ENCODE results near the gene CFAP74. TPM values are rescaled to one million over a fixed set of nuclear protein-coding genes. Genes with fewer than 3 reads are reported as not detected.

Gene CFAP74
- total and polyA plus RNA-seq, 2 of the 4 experiments (the other 2 are of a cell fraction), result not detected

- Histone ChIP-seq H4K91ac (ENCODE audit: insufficient read depth, low read depth, low read length) (no peak overlapping the region), H3K4me1 (ENCODE audit: control insufficient read depth, insufficient read depth, low read length) (peaks cover 8% of the 10 kb centered on the region), H3K27ac (ENCODE audit: insufficient read depth, low read length) (no peak overlapping the region), H2AK9ac (replicated peaks; ENCODE audit: low read depth, low read length, poor library complexity) (no peak overlapping the region), H2BK120ac (ENCODE audit: low read depth, low read length) (no peak overlapping the region), H4K20me1 (ENCODE audit: insufficient read depth, low read length) (peaks cover 6% of the 10 kb centered on the region), H4K5ac (ENCODE audit: low read depth, low read length) (no peak overlapping the region), H3K79me1 (ENCODE audit: low read depth in 1 of 2, low read length in 2 of 2) (peaks cover 13 to 14% of the 10 kb centered on the region in 2 experiments), H2BK20ac (ENCODE audit: low read depth, low read length) (no peak overlapping the region), H3K9ac (ENCODE audit: low read depth, low read length) (no peak overlapping the region), H3K14ac (replicated peaks; ENCODE audit: low read depth, low read length) (no peak overlapping the region), H3K18ac (ENCODE audit: low read depth, low read length) (no peak overlapping the region), H4K8ac (ENCODE audit: low read depth in 2 of 2, low read length in 2 of 2) (no peak overlapping the region), H3K23ac (ENCODE audit: low read depth, low read length) (no peak overlapping the region), H3K4me3 (ENCODE audit: insufficient read depth, low read depth, low read length) (no peak overlapping the region), H3K27me3 (ENCODE audit: control insufficient read depth, insufficient read depth, low read length) (peaks cover 2% of the 10 kb centered on the region; the same call in 1 of the 2 replicates), H2AK5ac (ENCODE audit: low read depth, low read length) (0 out of 2 replicates have a peak overlapping the region, but pooled peaks have one; percentile 16), H2BK15ac (ENCODE audit: low read depth, low read length) (no peak overlapping the region), H2AFZ (replicated peaks; ENCODE audit: low read length, poor library complexity) (peak overlapping the region; percentile 26), H3K9me3 (ENCODE audit: control insufficient read depth, insufficient read depth, low read length) (no peaks in the 10 kb centered on the region), H3K36me3 (ENCODE audit: control insufficient read depth, insufficient read depth, low read length) (no peaks in the 10 kb centered on the region), H3K4ac (ENCODE audit: low read depth, low read length) (no peak overlapping the region), H3K9me1 (ENCODE audit: insufficient read depth, low read length) (peaks cover 2% of the 10 kb centered on the region), H2BK5ac (ENCODE audit: low read depth, low read length, poor library complexity, severe bottlenecking) (no peak overlapping the region), H3K4me2 (ENCODE audit: low read depth, low read length) (no peak overlapping the region), H3K56ac (ENCODE audit: extremely low read depth, insufficient read depth, low read length) (no peak overlapping the region)
- 33% methylated on average over 4 of the region's 14 CpGs; no CpG with 5 or more reads in 1 of the 2 experiments for WGBS, 2 experiments (ENCODE audit: extremely low coverage in 2 of 2, insufficient read length in 1 of 2)
- intact Hi-C loops (cut with micrococcal nuclease) (no loop called here), in situ Hi-C loops (cut with MboI; ENCODE audit: low sequenced_read_pairs) (no loop called here), dilution Hi-C loops (cut with HindIII; ENCODE audit: low sequenced_read_pairs, unreplicated experiment) (no loop called here)
- DNase-seq, result no peak
- TF ChIP-seq RCOR1 (IDR thresholded peaks at IDR 0.05; ENCODE audit: insufficient replicate concordance, low read length), result no peak
- no peak for TF ChIP-seq CTCF (conservative IDR thresholded peaks at IDR 0.05; ENCODE audit: low read depth, low read length)
- TF ChIP-seq MXI1 (IDR thresholded peaks at IDR 0.05; ENCODE audit: borderline replicate concordance, low read depth, low read length), result no peak
- TF ChIP-seq RAD21 (IDR thresholded peaks at IDR 0.05; ENCODE audit: low read length), result no peak
- TF ChIP-seq USF2 (IDR thresholded peaks at IDR 0.05; ENCODE audit: low read depth, low read length), result no peak
- no peak for TF ChIP-seq CHD1 (IDR thresholded peaks at IDR 0.05; ENCODE audit: low read depth, low read length)
- TF ChIP-seq NFE2L2 (IDR thresholded peaks at IDR 0.05; ENCODE audit: low read depth, low read length), result no peak
- TF ChIP-seq CEBPB (IDR thresholded peaks at IDR 0.05; ENCODE audit: low read depth, low read length), result no peak
- no peak for TF ChIP-seq MAZ (IDR thresholded peaks at IDR 0.05; ENCODE audit: borderline replicate concordance, low read depth, low read length)
- no peak for TF ChIP-seq RFX5 (IDR thresholded peaks at IDR 0.05; ENCODE audit: low read depth, low read length)
- no TSS peak for BruUV-seq (replicated peaks)
- POLR2A ChIA-PET (ENCODE audit: unreplicated experiment), result no interaction called here
- CTCF ChIA-PET, result interaction anchor here (1.1 kb wide), 1 partner anchor 12 kb away, joined by 3 read pairs; no protein-coding TSS in a partner anchor
- no peak for ATAC-seq (ENCODE audit: low read depth)
These were observed 109.1 kb downstream of the CFAP74 start for GRCh38 chr1:1894354-1895059.
